HG03045 (cell line): ENCODE data around the gene OR5D18.
"Not testable (repeated sequence)": the region's sequence is repeated elsewhere in the genome, so short reads cannot be mapped to it uniquely, and the experiment has no call there.

Experiments
- ATAC-seq: cut with Tn5 transposase; IDR thresholded peaks from one replicate; pipeline ENCODE4 v1.9.1; 2021; ENCODE audit warnings: mild to moderate bottlenecking, moderate library complexity; ENCODE audit not compliant: unreplicated experiment

OR5D18 gene

GRCh38 chr11:55819330-55819729 lies at the start of gene OR5D18:
Gene OR5D18, plus strand, starts transcription at chr11:55819630. Its CDS starts 0 bp downstream, at chr11:55819630.
- no peak for ATAC-seq

DNA sequence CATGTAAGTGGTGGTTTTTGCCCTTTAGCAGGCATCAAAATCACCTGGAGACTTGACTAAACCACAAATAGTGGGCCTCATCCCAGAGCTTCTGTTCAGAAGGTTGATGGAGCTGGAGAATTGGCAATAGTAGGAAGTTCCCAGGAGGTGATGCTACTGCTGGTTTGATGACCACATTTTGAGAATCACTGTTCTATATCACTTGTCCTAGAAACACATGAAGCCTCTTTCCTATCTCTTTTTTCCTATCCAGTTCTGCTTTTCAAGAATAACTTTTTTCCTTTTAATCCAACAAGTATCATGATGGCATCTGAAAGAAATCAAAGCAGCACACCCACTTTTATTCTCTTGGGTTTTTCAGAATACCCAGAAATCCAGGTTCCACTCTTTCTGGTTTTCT lies 46.3 kb upstream of the OR5D18 start, which contains the start of gene OR5D13:
Gene OR5D13, plus strand, starts transcription at position 301 of the 400 bp plus-strand sequence. Its CDS starts 0 bp downstream, at position 301.
- no peak for ATAC-seq

DNA sequence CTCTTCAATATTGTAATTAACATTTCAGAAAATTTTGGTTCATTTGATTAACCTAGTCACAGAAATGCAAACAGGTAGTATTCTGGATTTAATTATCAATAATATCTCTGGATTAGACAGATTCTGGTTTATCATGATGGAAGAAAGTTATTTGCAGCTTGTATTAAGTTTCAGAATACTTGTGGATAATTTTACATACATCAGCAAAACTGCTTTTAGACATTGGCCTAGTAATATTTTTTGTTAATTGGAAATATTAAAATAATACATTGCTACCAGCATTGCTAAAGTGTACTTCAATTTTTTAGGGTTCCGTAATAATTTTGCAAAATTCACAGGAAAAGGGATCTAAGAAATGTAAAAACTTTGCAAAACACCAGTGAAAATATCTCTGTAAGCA lies 27.8 kb upstream of the OR5D18 start:
- no peak for ATAC-seq

DNA sequence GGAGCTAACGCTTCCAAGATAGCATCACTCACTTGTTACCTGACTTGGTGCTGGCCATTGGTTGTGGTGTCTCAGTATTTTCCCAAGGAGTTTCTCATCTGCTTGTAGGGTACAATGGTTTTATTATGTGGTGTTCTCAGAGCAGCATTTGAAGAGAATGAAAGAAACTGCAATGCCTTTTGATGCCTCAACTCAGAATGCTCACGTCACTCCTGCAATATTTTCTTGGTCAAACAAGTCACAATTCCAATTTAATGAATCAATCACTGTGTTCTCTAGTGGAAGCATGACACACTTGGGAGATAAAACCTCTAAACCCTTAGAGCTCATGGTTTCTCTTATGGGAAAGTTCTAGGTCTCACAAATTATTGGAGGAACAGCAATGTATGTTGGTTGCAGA lies 26.1 kb upstream of the OR5D18 start:
- ATAC-seq, result no peak

- ATAC-seq, result no peak
These were observed 24.2 kb upstream of the OR5D18 start, which contains the start of gene OR5D14 for GRCh38 chr11:55795256-55795655. Gene OR5D14, plus strand, starts transcription at chr11:55795556. Its CDS starts 0 bp downstream, at chr11:55795556.

GRCh38 chr11:55806248-55806647 lies 13.2 kb upstream of the OR5D18 start:
- ATAC-seq, result no peak

GRCh38 chr11:55811067-55811466 lies 8.4 kb upstream of the OR5D18 start, which contains the start of gene OR5L1:
Gene OR5L1, plus strand, starts transcription at chr11:55811367. Its CDS starts 100 bp downstream, at chr11:55811467.
- ATAC-seq, result no peak

- no peak for ATAC-seq
These were observed 7.5 kb downstream of the OR5D18 start, which contains the start of gene OR5L2 for GRCh38 chr11:55826919-55827318. Gene OR5L2, plus strand, starts transcription at chr11:55827219. Its CDS starts 0 bp downstream, at chr11:55827219.

DNA sequence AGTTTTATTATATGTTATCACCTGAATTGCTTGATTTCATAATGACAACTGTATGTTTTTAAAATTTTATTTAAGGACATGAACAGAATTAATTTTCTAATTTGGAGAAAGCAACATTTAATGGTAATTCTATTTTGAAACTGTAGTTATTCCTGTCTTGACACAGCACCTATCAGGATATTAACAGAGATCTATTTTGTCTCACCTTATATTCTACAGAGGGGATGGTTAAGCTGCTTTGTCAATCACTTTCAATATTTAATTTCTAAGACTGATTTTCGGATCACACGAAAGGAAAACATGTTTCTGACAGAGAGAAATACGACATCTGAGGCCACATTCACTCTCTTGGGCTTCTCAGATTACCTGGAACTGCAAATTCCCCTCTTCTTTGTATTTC lies 19.0 kb downstream of the OR5D18 start, which contains the start of gene OR5D16:
Gene OR5D16, plus strand, starts transcription at position 301 of the 400 bp plus-strand sequence. Its CDS starts 0 bp downstream, at position 301.
- ATAC-seq, result no peak

DNA sequence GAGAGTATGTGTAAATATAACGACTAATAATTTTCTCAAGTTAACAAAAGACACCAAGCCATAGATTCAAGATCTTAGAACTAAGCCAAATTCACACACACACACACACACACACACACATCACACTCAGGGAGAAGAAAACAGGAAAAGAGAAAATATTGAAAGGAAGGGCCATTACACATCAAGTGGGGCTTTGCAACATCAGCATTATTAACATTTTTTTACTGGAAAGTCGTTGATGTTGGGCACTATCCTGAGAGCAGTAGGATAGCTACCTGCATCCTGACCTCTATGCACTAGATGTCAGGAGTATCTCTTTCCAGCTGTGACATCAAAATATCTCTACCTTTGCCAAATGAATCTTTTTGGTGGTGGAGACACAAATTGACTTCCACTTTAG lies 28.0 kb downstream of the OR5D18 start:
- ATAC-seq, result no peak

DNA sequence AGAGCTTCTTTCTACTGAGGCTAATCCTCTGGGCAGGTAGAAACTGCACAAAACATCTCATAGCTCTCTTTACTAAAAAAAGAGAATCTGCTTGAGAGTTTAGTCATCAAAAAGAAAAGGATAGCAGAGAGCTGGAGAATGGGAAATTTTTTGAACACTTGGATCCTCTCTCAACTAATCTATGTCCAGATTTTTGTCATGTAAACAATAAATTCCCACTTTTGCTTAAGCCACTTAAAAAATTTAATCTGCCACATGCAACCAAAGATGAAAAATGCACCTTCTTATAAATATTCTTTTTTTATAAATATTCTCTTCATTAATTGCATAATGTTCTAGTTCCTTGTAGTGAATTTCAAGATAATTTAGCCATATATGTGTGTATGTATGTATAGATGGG lies 29.6 kb downstream of the OR5D18 start:
- no peak for ATAC-seq

- no peak for ATAC-seq
These were observed 32.7 kb downstream of the OR5D18 start for GRCh38 chr11:55852141-55852540.

GRCh38 chr11:55854704-55855103 lies 35.3 kb downstream of the OR5D18 start:
- ATAC-seq, result no peak

GRCh38 chr11:55867354-55867753 lies 47.9 kb downstream of the OR5D18 start:
- ATAC-seq, result not testable (repeated sequence)
